Pancreas (tissue), 10 donors: ENCODE results near the gene AJM1. TPM values are rescaled to one million over a fixed set of nuclear protein-coding genes. Genes with fewer than 3 reads are reported as not detected.
A peak's percentile ranks its signal among the peaks of the same experiment; 100 is the strongest.

Experiments used
- ATAC-seq, 4 donors: fragments of 200-7000 bp; cut with Tn5 transposase; one replicate each; pipeline versions ENCODE4 v1.8.0 to v1.9.1; 2020; ENCODE audit warnings: mild to moderate bottlenecking in 4 of 4, moderate library complexity in 4 of 4
- DNase-seq, 6 donors: peaks; one replicate each; pipeline ENCODE4 v3.0.0-alpha.2; 2020
- FAIRE-seq: peaks from 2 replicates; lab custom pipeline; 2012; peaks lifted over from hg19 to GRCh38; lab: Jason Lieb, UNC
- H3K27ac ChIP-seq, 4 donors: fragments of 200-600 bp; sonication (generic); 1 replicate in 3 of 4; 2 replicates in 1 of 4; pipeline versions ENCODE4 v1.5.0 to v1.8.0; 2020
- H3K27me3 ChIP-seq, 4 donors: fragments of 200-600 bp; one replicate each; pipeline ENCODE4 v1.8.0; 2021
- H3K36me3 ChIP-seq, 3 donors: fragments of 200-600 bp; sonication (generic) in 1 of 3; one replicate each; pipeline versions ENCODE4 v1.5.0 to v1.8.0; 2020 to 2021
- H3K4me1 ChIP-seq, 3 donors: fragments of 200-600 bp; one replicate each; pipeline ENCODE4 v1.8.0; 2021
- H3K4me3 ChIP-seq, 4 donors: fragments of 200-600 bp; sonication (generic) in 2 of 4; one replicate each; pipeline versions ENCODE4 v1.5.0 to v1.8.0; 2020 to 2021
- H3K9me3 ChIP-seq, 4 donors: fragments of 200-600 bp; one replicate each; pipeline ENCODE4 v1.8.0; 2021
- WGBS, 2 donors: extraction: QIAGEN DNeasy Blood & Tissue Kit; methylation state at CpG; one replicate each; pipeline ENCODE4 v1.1.7; 2013; 5-methylcytosine and 5-hydroxymethylcytosine counted together
- intact Hi-C, 3 donors: fragments of 100-400 bp; cut with DNase I; formaldehyde crosslinking; loops; one replicate each; pipeline versions ENCODE4 v1.11.1 to v1.14.2; 2022
- polyA plus RNA-seq, 2 donors: library from polyadenylated mRNA; stranded (reverse); fragments of 200-250 nt; gene quantifications; one replicate each; pipeline ENCODE4 v1.2.3, GENCODE V29; 2013
- total RNA-seq, 6 donors: library from RNA; stranded (reverse); fragmentation: NEBNext Ultra II Directional in 4 of 6; extraction: Animal tissue kit (Norgen Biotek cat#: 25700) in 4 of 6; gene quantifications; one replicate each; pipeline versions ENCODE4 v1.2.1 to v1.2.4, GENCODE V29; 2021 to 2023
- TF ChIP-seq, protein P1 (sequence below), 4 donors: fragments of 200-600 bp; sonication (generic) in 3 of 4; IDR thresholded peaks; one replicate each; pipeline versions ENCODE4 v1.5.0 to v1.8.0; 2021; ENCODE audit warnings: antibody characterized with exemption in 4 of 4
- donor health status: healthy with polysubstance abuse.
- donor health status: DM: no; HTN: no; CAD: no; lungs with moderate emphysema.
- donor health status: DM: no; HTN: no; CAD: no.
- donor health status: control.
- donor health status: control.
- donor health status: Bipolar disorder and iron deficiency.
- donor health status: DM: yes; HTN: yes; CAD: no.
- donor health status: DM: no; HTN: no; CAD: no.
- donor health status: DM: no; HTN: no; CAD: no.
- donor health status: DM: yes; HTN: yes; CAD: no.

Gene AJM1
- total and polyA plus RNA-seq, 8 donors, result 2.9 to 11.7 (median 5.0) TPM

DNA sequence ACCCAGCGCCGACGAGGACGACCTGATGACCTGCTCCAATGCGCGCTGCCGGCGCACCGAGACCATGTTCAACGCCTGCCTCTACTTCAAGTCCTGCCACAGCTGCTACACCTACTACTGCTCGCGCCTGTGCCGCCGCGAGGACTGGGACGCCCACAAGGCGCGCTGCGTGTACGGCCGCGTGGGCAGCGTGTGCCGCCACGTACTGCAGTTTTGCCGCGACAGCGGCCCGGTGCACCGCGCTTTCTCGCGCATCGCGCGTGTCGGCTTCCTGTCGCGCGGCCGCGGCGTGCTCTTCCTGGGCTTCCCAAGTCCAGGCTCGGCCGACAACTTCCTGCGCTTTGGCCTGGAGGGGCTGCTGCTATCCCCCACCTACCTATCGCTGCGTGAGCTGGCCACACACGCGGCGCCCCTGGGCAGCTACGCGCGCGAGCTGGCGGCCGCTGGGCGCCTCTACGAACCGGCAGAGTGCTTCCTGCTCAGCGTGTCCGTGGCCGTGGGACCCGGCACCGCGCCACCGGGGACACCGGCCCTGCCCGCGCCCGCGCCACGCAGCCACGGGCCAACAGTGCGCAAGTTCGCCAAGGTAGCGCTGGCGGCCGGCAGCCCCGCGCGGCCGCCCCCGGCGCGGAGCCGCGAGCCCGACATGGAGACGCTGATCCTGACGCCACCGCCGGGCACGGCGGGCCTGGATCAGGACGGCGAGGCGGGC lies 4.3 kb downstream of the AJM1 start:
- Histone ChIP-seq H3K4me3 (peak overlapping the region in 1 of 4 donors; percentile 94), H3K9me3 (no peaks in the 10 kb centered on the region), H3K36me3 (peaks cover 0 to 10% (median 0%) of the 10 kb centered on the region in 3 donors), H3K27me3 (no peaks in the 10 kb centered on the region), H3K27ac (no peak overlapping the region), H3K4me1 (peaks cover 29 to 42% (median 29%) of the 10 kb centered on the region in 3 donors)
- TF ChIP-seq, protein P1, sequence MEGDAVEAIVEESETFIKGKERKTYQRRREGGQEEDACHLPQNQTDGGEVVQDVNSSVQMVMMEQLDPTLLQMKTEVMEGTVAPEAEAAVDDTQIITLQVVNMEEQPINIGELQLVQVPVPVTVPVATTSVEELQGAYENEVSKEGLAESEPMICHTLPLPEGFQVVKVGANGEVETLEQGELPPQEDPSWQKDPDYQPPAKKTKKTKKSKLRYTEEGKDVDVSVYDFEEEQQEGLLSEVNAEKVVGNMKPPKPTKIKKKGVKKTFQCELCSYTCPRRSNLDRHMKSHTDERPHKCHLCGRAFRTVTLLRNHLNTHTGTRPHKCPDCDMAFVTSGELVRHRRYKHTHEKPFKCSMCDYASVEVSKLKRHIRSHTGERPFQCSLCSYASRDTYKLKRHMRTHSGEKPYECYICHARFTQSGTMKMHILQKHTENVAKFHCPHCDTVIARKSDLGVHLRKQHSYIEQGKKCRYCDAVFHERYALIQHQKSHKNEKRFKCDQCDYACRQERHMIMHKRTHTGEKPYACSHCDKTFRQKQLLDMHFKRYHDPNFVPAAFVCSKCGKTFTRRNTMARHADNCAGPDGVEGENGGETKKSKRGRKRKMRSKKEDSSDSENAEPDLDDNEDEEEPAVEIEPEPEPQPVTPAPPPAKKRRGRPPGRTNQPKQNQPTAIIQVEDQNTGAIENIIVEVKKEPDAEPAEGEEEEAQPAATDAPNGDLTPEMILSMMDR (IDR thresholded peaks at IDR 0.05), result no peak
- intact Hi-C loops, result loop anchor here in 2 of 3 donors (10.0 kb wide), 2 partner anchors 52 to 98 kb away; partner anchors contain the start of genes C8G (in 1 of the 2), CCDC183 (in 1 of the 2), FBXW5 (in 1 of the 2) and TMEM141 (in 1 of the 2)
- ATAC-seq (no peak), DNase-seq (peak in 2 of 6 donors; percentile 60 to 74), FAIRE-seq (no peak)
- WGBS, 2 donors, result 58 to 67% methylated on average over 95 to 98 of the region's 98 CpGs

DNA sequence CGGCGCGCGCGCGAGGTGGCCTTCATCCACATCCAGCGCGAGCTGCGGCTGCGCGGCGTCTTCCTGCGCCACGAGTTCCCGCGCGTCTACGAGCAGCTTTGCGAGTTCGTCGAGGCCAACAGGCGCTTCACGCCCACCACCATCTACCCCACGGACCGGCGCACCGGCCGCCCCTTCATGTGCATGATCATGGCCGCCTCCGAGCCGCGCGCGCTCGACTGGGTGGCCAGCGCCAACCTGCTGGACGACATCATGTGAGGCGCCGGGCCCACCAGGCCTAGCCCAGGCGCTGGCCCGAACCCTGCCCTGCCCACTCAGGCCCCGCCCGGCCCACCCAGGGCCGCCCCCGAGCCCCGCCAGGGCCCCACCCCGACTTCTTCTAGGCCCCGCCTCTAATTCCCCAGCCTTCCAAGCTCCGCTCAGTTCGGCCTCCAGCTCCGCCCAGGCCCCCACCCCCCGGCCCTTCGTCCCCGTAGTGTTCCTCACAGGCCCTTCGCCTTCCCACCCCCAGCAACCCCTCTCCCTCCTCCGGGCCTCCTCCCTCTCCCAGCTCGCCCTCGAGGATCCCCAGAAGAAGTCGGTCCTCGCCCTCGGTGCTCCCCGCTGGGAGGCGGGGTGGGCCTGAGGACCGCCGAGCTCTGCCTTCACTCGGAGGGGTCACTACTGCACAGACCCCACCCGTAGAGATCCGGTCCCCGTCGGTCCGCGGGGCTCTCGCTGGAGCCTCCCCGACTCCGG lies 5.0 kb downstream of the AJM1 start:
- H3K4me3 ChIP-seq, result peak overlapping the region; percentile 66 to 94 (median 90)
- DNase-seq (peak in 3 of 6 donors; percentile 56 to 85 (median 70)), FAIRE-seq (no peak), ATAC-seq (peak in 2 of 4 donors; percentile 1 to 2)
- peaks cover 28 to 36% (median 29%) of the 10 kb centered on the region in 3 donors for H3K4me1 ChIP-seq
- intact Hi-C loops, result loop anchor here in 2 of 3 donors (10.0 kb wide), 2 partner anchors 52 to 98 kb away; partner anchors contain the start of genes C8G (in 1 of the 2), CCDC183 (in 1 of the 2), FBXW5 (in 1 of the 2) and TMEM141 (in 1 of the 2)
- no peaks in the 10 kb centered on the region for H3K27me3 ChIP-seq
- H3K27ac ChIP-seq, result peak overlapping the region; percentile 74 to 93 (median 90)
- H3K36me3 ChIP-seq, result peaks cover 0 to 10% (median 0%) of the 10 kb centered on the region in 3 donors
- 31 to 39% methylated on average over 31 to 75 of the region's 75 CpGs for WGBS, 2 donors
- TF ChIP-seq, protein P1 (IDR thresholded peaks at IDR 0.05), result no peak
- H3K9me3 ChIP-seq, result no peaks in the 10 kb centered on the region

DNA sequence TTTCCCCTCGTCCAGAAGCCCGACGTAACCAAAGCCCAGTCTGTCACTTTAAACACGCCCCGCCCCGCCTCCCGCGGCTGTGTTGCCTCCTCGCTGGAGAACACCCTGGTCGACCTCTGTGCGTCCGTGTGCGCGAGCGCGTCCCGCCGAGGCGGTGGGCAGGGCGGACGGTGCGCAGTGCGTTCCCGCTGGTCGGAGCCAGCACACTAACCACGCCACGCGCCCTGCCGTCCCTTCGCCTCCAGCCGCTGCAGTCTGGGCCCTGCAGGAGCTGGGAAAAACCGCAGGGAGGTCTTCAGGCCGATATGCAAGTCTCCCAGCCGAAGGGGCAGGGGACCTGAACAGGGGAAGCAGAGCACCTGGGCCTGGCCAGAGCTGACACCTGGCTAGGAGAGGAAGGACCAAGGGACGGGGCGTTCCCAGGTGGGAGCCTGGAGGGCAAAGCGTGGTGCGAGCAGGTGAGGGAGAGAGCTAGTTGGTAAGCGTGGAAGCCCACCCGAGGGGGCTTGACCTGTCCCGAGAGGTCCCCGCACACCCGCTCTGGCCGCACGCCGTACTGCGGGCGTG lies 5.6 kb downstream of the AJM1 start:
- peak; percentile 89 to 97 (median 92) for DNase-seq
- intact Hi-C loops, result loop anchor here in 2 of 3 donors (10.0 kb wide), 2 partner anchors 53 to 97 kb away; partner anchors contain the start of genes C8G (in 1 of the 2), CCDC183 (in 1 of the 2), FBXW5 (in 1 of the 2) and TMEM141 (in 1 of the 2)
- H3K9me3 ChIP-seq, result no peaks in the 10 kb centered on the region
- TF ChIP-seq, protein P1 (IDR thresholded peaks at IDR 0.05), result no peak
- peak; percentile 51 to 65 (median 55) for ATAC-seq
- 0 to 1% methylated on average over 37 to 48 of the region's 48 CpGs for WGBS, 2 donors
- H3K27me3 ChIP-seq, result no peaks in the 10 kb centered on the region
- FAIRE-seq, result no peak
- peak overlapping the region; percentile 66 to 94 (median 90) for H3K4me3 ChIP-seq
- H3K27ac ChIP-seq, result peak overlapping the region; percentile 74 to 93 (median 90)
- peaks cover 0 to 10% (median 0%) of the 10 kb centered on the region in 3 donors for H3K36me3 ChIP-seq
- peaks cover 30 to 33% (median 31%) of the 10 kb centered on the region in 3 donors for H3K4me1 ChIP-seq

DNA sequence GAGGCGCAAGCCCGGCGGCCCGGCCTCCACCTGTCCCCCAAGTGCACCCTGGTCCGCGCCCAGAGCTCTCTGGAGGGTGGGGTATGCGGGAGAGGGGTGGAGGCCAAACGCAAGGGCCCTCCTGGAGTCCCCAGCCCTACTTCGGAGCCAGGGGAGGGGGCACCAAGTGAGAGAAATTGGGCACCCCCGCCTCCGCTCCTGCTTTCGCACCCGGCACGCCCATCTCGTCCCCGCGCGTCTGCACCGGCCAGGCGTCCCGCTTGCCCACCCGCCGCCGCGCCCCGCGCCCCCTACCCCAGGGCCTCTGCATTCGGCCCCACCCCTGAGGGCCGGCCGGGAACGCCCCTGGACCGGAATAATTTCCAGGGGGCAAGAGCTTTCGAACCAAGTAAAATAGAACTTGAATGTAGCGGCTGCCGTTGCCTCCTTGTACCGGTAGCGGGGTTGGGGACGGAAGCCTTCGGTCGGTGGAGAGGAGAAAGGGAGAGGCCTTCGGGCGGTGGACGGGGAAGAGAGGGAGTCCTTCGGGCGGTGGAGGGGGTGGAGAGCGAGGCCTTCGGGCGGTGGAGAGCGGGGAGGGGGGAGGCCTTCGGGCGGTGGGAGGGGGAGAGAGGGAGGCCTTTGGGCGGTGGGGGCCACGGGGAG lies 6.2 kb downstream of the AJM1 start:
- H3K27ac ChIP-seq, result peak overlapping the region; percentile 74 to 93 (median 90)
- no peak for FAIRE-seq
- peak overlapping the region; percentile 66 to 94 (median 90) for H3K4me3 ChIP-seq
- H3K9me3 ChIP-seq, result no peaks in the 10 kb centered on the region
- intact Hi-C loops, result loop anchor here in 2 of 3 donors (10.0 kb wide), 2 partner anchors 54 to 96 kb away; partner anchors contain the start of genes C8G (in 1 of the 2), CCDC183 (in 1 of the 2), FBXW5 (in 1 of the 2) and TMEM141 (in 1 of the 2)
- TF ChIP-seq, protein P1 (IDR thresholded peaks at IDR 0.05), result no peak
- peak in 5 of 6 donors; percentile 59 to 90 (median 77) for DNase-seq
- peak; percentile 27 to 47 (median 42) for ATAC-seq
- peaks cover 0 to 10% (median 0%) of the 10 kb centered on the region in 3 donors for H3K36me3 ChIP-seq
- H3K4me1 ChIP-seq, result peaks cover 24 to 27% (median 25%) of the 10 kb centered on the region in 3 donors
- no peaks in the 10 kb centered on the region for H3K27me3 ChIP-seq
- WGBS, 2 donors, result 0 to 1% methylated on average over 39 to 53 of the region's 53 CpGs
